Measurements from ENCODE around the gene SKI. TPM values are rescaled to one million over a fixed set of nuclear protein-coding genes. Genes with fewer than 3 reads are reported as not detected.

The SKI gene
- total and polyA plus RNA-seq, 2 of the 4 experiments (the other 2 are of a cell fraction) = 2.3 to 20.1 TPM

- peaks cover 6% of the 10 kb centered on the region; the same call in 1 of the 2 replicates for H3K27me3 ChIP-seq (ENCODE audit: control insufficient read depth, insufficient read depth, low read length)
- no TSS peak for BruUV-seq (replicated peaks)
- WGBS, 2 experiments (ENCODE audit: extremely low coverage in 2 of 2, insufficient read length in 1 of 2) = 66% methylated on average over 3 of the region's 15 CpGs; no CpG with 5 or more reads in 1 of the 2 experiments
- no peak overlapping the region for H3K14ac ChIP-seq (replicated peaks; ENCODE audit: low read depth, low read length)
- H3K4me2 ChIP-seq (ENCODE audit: low read depth, low read length) = no peak overlapping the region
- POLR2A ChIA-PET (ENCODE audit: unreplicated experiment) = no interaction called here
- H3K4me1 ChIP-seq (ENCODE audit: control insufficient read depth, insufficient read depth, low read length) = peaks cover 23% of the 10 kb centered on the region
- H4K91ac ChIP-seq (ENCODE audit: insufficient read depth, low read depth, low read length) = no peak overlapping the region
- TF ChIP-seq FOS (IDR thresholded peaks at IDR 0.05; ENCODE audit: low read depth, low read length) = no peak
- TF ChIP-seq CEBPB (IDR thresholded peaks at IDR 0.05; ENCODE audit: low read depth, low read length) = no peak
- no peak for TF ChIP-seq MXI1 (IDR thresholded peaks at IDR 0.05; ENCODE audit: borderline replicate concordance, low read depth, low read length)
- TF ChIP-seq MAFK (IDR thresholded peaks at IDR 0.05; ENCODE audit: low read depth, low read length) = no peak
- no peak for TF ChIP-seq CTCF (conservative IDR thresholded peaks at IDR 0.05; ENCODE audit: low read depth, low read length)
- TF ChIP-seq BHLHE40 (IDR thresholded peaks at IDR 0.05; ENCODE audit: low read depth, low read length) = no peak
- no peak for TF ChIP-seq SMC3 (IDR thresholded peaks at IDR 0.05; ENCODE audit: low read depth, low read length)
- TF ChIP-seq RAD21 (IDR thresholded peaks at IDR 0.05; ENCODE audit: low read length) = no peak
- TF ChIP-seq USF2 (IDR thresholded peaks at IDR 0.05; ENCODE audit: low read depth, low read length) = no peak
- TF ChIP-seq POLR2A (IDR thresholded peaks at IDR 0.05; ENCODE audit: low read depth, low read length) = no peak
- no peak for TF ChIP-seq MAZ (IDR thresholded peaks at IDR 0.05; ENCODE audit: borderline replicate concordance, low read depth, low read length)
- TF ChIP-seq RCOR1 (IDR thresholded peaks at IDR 0.05; ENCODE audit: insufficient replicate concordance, low read length) = no peak
- TF ChIP-seq CHD1 (IDR thresholded peaks at IDR 0.05; ENCODE audit: low read depth, low read length) = no peak
- TF ChIP-seq ELK1 (IDR thresholded peaks at IDR 0.05; ENCODE audit: borderline replicate concordance, low read depth, low read length) = no peak
- no peak for TF ChIP-seq RFX5 (IDR thresholded peaks at IDR 0.05; ENCODE audit: low read depth, low read length)
- TF ChIP-seq NFE2L2 (IDR thresholded peaks at IDR 0.05; ENCODE audit: low read depth, low read length) = no peak
- no peak overlapping the region for H3K4ac ChIP-seq (ENCODE audit: low read depth, low read length)
- H4K20me1 ChIP-seq (ENCODE audit: insufficient read depth, low read length) = no peaks in the 10 kb centered on the region
- no peak overlapping the region for H3K23ac ChIP-seq (ENCODE audit: low read depth, low read length)
- H2AFZ ChIP-seq (replicated peaks; ENCODE audit: low read length, poor library complexity) = no peak overlapping the region
- no peak overlapping the region for H3K56ac ChIP-seq (ENCODE audit: extremely low read depth, insufficient read depth, low read length)
- no peak for ATAC-seq (ENCODE audit: low read depth)
- dilution Hi-C loops (cut with HindIII; ENCODE audit: low sequenced_read_pairs, unreplicated experiment) (no loop called here), in situ Hi-C loops (cut with MboI; ENCODE audit: low sequenced_read_pairs) (no loop called here), intact Hi-C loops (cut with micrococcal nuclease) (no loop called here)
- H2BK5ac ChIP-seq (ENCODE audit: low read depth, low read length, poor library complexity, severe bottlenecking) = no peak overlapping the region
- no peak for DNase-seq
- no peak overlapping the region for H3K4me3 ChIP-seq (ENCODE audit: insufficient read depth, low read depth, low read length)
- no peak overlapping the region for H4K5ac ChIP-seq (ENCODE audit: low read depth, low read length)
- H3K36me3 ChIP-seq (ENCODE audit: control insufficient read depth, insufficient read depth, low read length) = no peaks in the 10 kb centered on the region
- H3K9ac ChIP-seq (ENCODE audit: low read depth, low read length) = no peak overlapping the region
- no peak overlapping the region for H4K8ac ChIP-seq (ENCODE audit: low read depth in 2 of 2, low read length in 2 of 2)
- no peaks in the 10 kb centered on the region for H3K9me1 ChIP-seq (ENCODE audit: insufficient read depth, low read length)
- peaks cover 0 to 8% of the 10 kb centered on the region in 2 experiments; a peak in 1 of 4 replicates for H3K79me1 ChIP-seq (ENCODE audit: low read depth in 1 of 2, low read length in 2 of 2)
- H2BK15ac ChIP-seq (ENCODE audit: low read depth, low read length) = no peak overlapping the region
- H2BK120ac ChIP-seq (ENCODE audit: low read depth, low read length) = no peak overlapping the region
- H3K27ac ChIP-seq (ENCODE audit: insufficient read depth, low read length) = no peak overlapping the region
- H2BK20ac ChIP-seq (ENCODE audit: low read depth, low read length) = no peak overlapping the region
- peaks cover 3% of the 10 kb centered on the region; the same call in 1 of the 2 replicates for H3K9me3 ChIP-seq (ENCODE audit: control insufficient read depth, insufficient read depth, low read length)
- H3K18ac ChIP-seq (ENCODE audit: low read depth, low read length) = no peak overlapping the region
- no peak overlapping the region for H2AK5ac ChIP-seq (ENCODE audit: low read depth, low read length)
- H2AK9ac ChIP-seq (replicated peaks; ENCODE audit: low read depth, low read length, poor library complexity) = no peak overlapping the region
- CTCF ChIA-PET = no interaction called here
These were observed 91.9 kb downstream of the SKI start for GRCh38 chr1:2320006-2320405.
